PC-9 (cell line): ENCODE data around the gene GCM1. TPM values are rescaled to one million over a fixed set of nuclear protein-coding genes. Genes with fewer than 3 reads are reported as not detected.

Experiments used
- BruUV-seq: library from RNA; stranded (reverse); fragments of 400-500 nt; replicated peaks from 2 replicates; lab custom pipeline; 2021; lab: Mats Ljungman, UMichigan
- CTCF ChIA-PET: fragments of 300-600 bp; sonication (Branson Sonifier 250); formaldehyde crosslinking; loops from one replicate; lab custom pipeline; 2022; ENCODE audit warnings: antibody characterized with exemption; lab: Charles Lee
- POLR2A ChIA-PET: fragments of 300-600 bp; sonication (Branson Sonifier 250); formaldehyde crosslinking; loops from one replicate; lab custom pipeline; 2022; ENCODE audit warnings: antibody characterized with exemption; ENCODE audit not compliant: unreplicated experiment; lab: Charles Lee
- DNase-seq, 2 experiments: peaks; one replicate each; pipeline versions ENCODE4 v3.0.0 to v3.0.0-alpha.2; 2015 to 2022; ENCODE audit warnings: mixed read lengths in 1 of 2
- H2AFZ ChIP-seq: fragments of 200-600 bp; sonication (generic); 2 replicates; pipeline ENCODE4 v1.8.1; 2017; ENCODE audit warnings: antibody characterized with exemption
- H3F3A ChIP-seq: fragments of 200-600 bp; sonication (generic); 2 replicates; pipeline ENCODE4 v1.8.1; 2017; ENCODE audit warnings: antibody characterized with exemption, mild to moderate bottlenecking, low read depth; ENCODE audit not compliant: insufficient read depth
- H3K27ac ChIP-seq: fragments of 200-600 bp; sonication (generic); 2 replicates; pipeline ENCODE4 v1.6.1; 2016; ENCODE audit warnings: mixed run types
- H3K27me3 ChIP-seq: fragments of 200-600 bp; sonication (generic); 2 replicates; pipeline ENCODE4 v1.6.1; 2016; ENCODE audit warnings: low read depth, mixed run types; ENCODE audit not compliant: insufficient read depth
- H3K36me3 ChIP-seq: fragments of 200-600 bp; sonication (generic); 2 replicates; pipeline ENCODE4 v1.6.1; 2016; ENCODE audit warnings: low read depth, mixed run types
- H3K4me1 ChIP-seq: fragments of 200-600 bp; sonication (generic); replicated peaks from 2 replicates; pipeline ENCODE4 v1.6.1; 2016; ENCODE audit warnings: mixed run types; ENCODE audit not compliant: insufficient read depth
- H3K4me2 ChIP-seq: fragments of 200-600 bp; sonication (generic); 2 replicates; pipeline ENCODE4 v1.6.1; 2017; ENCODE audit warnings: mixed run types
- H3K4me3 ChIP-seq: fragments of 200-600 bp; sonication (generic); 2 replicates; pipeline ENCODE4 v1.6.1; 2016; ENCODE audit warnings: mixed run types
- H3K79me2 ChIP-seq: fragments of 200-600 bp; sonication (generic); 2 replicates; pipeline ENCODE4 v1.6.1; 2017; ENCODE audit warnings: low read depth, mixed run types
- H3K9me2 ChIP-seq: fragments of 200-600 bp; sonication (generic); 2 replicates; pipeline ENCODE4 v1.8.1; 2017; ENCODE audit warnings: mild to moderate bottlenecking; ENCODE audit not compliant: insufficient read depth
- H3K9me3 ChIP-seq: fragments of 200-600 bp; sonication (generic); 2 replicates; pipeline ENCODE4 v1.8.1; 2016; ENCODE audit warnings: low read depth; ENCODE audit not compliant: insufficient read depth
- H4K20me1 ChIP-seq: fragments of 200-600 bp; sonication (generic); 2 replicates; pipeline ENCODE4 v1.8.1; 2017; ENCODE audit not compliant: insufficient read depth
- CTCF ChIP-seq: fragments of 200-600 bp; sonication (generic); conservative IDR thresholded peaks from 2 replicates; pipeline ENCODE4 v1.6.1; 2017; ENCODE audit warnings: mixed run types, antibody characterized with exemption, mild to moderate bottlenecking, moderate library complexity
- EZH2 ChIP-seq: fragments of 200-600 bp; sonication (generic); IDR thresholded peaks from 2 replicates; pipeline ENCODE4 v1.8.0; 2017; ENCODE audit warnings: antibody characterized with exemption, low read depth
- intact Hi-C: fragments of 100-400 bp; cut with micrococcal nuclease; formaldehyde crosslinking; loops from one replicate; pipeline ENCODE4 v1.10.0; 2022; ENCODE audit not compliant: unreplicated experiment
- total RNA-seq: library from RNA; stranded (reverse); gene quantifications from 2 replicates; pipeline ENCODE4 v1.2.3, GENCODE V29; 2021

The GCM1 gene
- total RNA-seq, 1 experiment from 2014 or later, result 0.13 TPM

- H2AFZ ChIP-seq, result no peak overlapping the region
- no peaks in the 10 kb centered on the region for H3F3A ChIP-seq
- H3K27me3 ChIP-seq, result no peaks in the 10 kb centered on the region
- no peak overlapping the region for H3K27ac ChIP-seq
- no peaks in the 10 kb centered on the region for H3K79me2 ChIP-seq
- H4K20me1 ChIP-seq, result no peaks in the 10 kb centered on the region
- ChIA-PET POLR2A (interaction anchor here (0.7 kb wide), 1 partner anchor 55 kb away, joined by 3 read pairs; no protein-coding TSS in a partner anchor), CTCF (interaction anchor here (0.8 kb wide), 1 partner anchor 15 kb away, joined by 3 read pairs; no protein-coding TSS in a partner anchor)
- H3K4me3 ChIP-seq, result no peak overlapping the region
- H3K9me2 ChIP-seq, result no peaks in the 10 kb centered on the region
- no TSS peak for BruUV-seq
- H3K4me2 ChIP-seq, result 0 out of 2 replicates have a peak overlapping the region, but pooled peaks have one; percentile 17
- H3K4me1 ChIP-seq, result peaks cover 6% of the 10 kb centered on the region; the same call in 1 of the 2 replicates
- H3K36me3 ChIP-seq, result no peaks in the 10 kb centered on the region
- intact Hi-C loops, result no loop called here
- no peak for TF ChIP-seq EZH2
- no peak for TF ChIP-seq CTCF
- DNase-seq, result peak in 1 of 2 experiments; percentile 59
- H3K9me3 ChIP-seq, result no peaks in the 10 kb centered on the region
These were observed 19.8 kb downstream of the GCM1 start for GRCh38 chr6:53128842-53129241.

DNA sequence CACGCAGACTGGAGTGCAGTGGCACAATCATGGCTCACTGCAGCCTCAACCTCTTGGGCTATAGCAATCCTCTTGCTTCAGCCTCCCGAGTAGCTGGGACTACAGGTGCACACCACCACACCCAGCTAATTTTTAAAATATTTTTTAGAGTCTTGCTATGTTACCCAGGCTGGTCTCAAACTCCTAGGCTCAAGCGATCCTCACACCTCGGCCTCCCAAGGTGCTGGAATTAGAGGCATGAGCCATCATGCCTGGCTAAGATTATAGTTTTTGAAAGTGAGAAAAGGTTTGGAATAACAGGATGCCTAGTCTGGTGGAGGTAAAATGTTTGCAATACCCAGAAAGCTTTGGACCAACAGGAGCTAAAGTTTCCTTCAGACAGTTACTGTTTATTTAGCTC is 23.4 kb downstream of the GCM1 start:
- ChIA-PET CTCF (no interaction called here), POLR2A (no interaction called here)
- Histone ChIP-seq H3K79me2 (no peaks in the 10 kb centered on the region), H3K36me3 (no peaks in the 10 kb centered on the region), H3K9me2 (no peaks in the 10 kb centered on the region), H3K27me3 (no peaks in the 10 kb centered on the region), H2AFZ (no peak overlapping the region), H3K4me2 (no peak overlapping the region), H3K27ac (no peak overlapping the region), H4K20me1 (no peaks in the 10 kb centered on the region), H3F3A (no peaks in the 10 kb centered on the region), H3K4me3 (no peak overlapping the region), H3K9me3 (no peaks in the 10 kb centered on the region), H3K4me1 (peaks cover 9% of the 10 kb centered on the region)
- no peak for TF ChIP-seq EZH2
- no peak for TF ChIP-seq CTCF
- no TSS peak for BruUV-seq
- intact Hi-C loops, result no loop called here
- DNase-seq, result no peak

DNA sequence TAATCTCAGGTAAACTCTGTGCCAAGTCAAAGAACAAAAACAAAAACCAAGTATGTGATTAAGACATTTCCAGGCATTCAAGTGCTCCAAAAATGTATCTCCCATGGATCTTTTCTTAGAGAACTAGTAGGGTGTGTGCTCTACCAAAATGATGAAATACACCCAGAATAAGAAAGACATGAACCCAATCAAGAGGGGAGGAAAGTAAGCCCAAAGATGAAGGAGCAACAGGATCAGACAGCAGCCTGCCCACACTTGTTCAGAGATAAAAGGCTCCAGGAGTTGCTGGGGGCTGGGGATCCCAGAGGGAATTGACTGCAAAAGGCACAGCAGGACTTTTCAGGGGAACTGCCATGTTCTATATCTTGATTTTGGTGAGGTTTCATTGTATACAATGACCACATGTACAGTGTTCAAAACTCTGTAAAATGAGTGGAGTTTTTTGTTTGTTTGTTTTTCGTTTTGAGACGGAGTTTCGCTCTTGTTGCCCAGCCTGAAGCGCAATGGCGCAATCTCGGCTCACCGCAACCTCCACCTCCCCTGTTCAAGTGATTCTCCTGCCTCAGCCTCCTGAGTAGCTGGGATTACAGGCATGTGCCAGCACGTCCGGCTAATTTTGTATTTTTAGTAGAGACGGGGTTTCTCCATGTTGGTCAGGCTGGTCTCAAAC is 24.4 kb downstream of the GCM1 start:
- no peaks in the 10 kb centered on the region; the same call in 1 of the 2 replicates for H3K9me3 ChIP-seq
- no peak for DNase-seq
- peaks cover 19% of the 10 kb centered on the region for H3K4me1 ChIP-seq
- no peaks in the 10 kb centered on the region for H4K20me1 ChIP-seq
- intact Hi-C loops, result no loop called here
- no peaks in the 10 kb centered on the region for H3K79me2 ChIP-seq
- H3K27ac ChIP-seq, result no peak overlapping the region
- no peak overlapping the region for H2AFZ ChIP-seq
- H3K36me3 ChIP-seq, result no peaks in the 10 kb centered on the region
- BruUV-seq, result no TSS peak
- no peak for TF ChIP-seq EZH2
- TF ChIP-seq CTCF, result no peak
- H3K9me2 ChIP-seq, result no peaks in the 10 kb centered on the region
- ChIA-PET POLR2A (no interaction called here), CTCF (no interaction called here)
- H3K27me3 ChIP-seq, result no peaks in the 10 kb centered on the region
- no peaks in the 10 kb centered on the region; the same call in 1 of the 2 replicates for H3F3A ChIP-seq
- no peak overlapping the region for H3K4me2 ChIP-seq
- no peak overlapping the region for H3K4me3 ChIP-seq
